GM12875 (cell line): ENCODE measurements around the gene IRGQ.
"Not testable (repeated sequence)": the region's sequence is repeated elsewhere in the genome, so short reads cannot be mapped to it uniquely, and the experiment has no call there.

ENCODE experiments used
- H3K4me3 ChIP-seq: one replicate; pipeline ENCODE4 v1.5.1; 2011; ENCODE audit warnings: low read depth, low read length, control low read depth
- CTCF ChIP-seq: IDR thresholded peaks from 2 replicates; pipeline ENCODE4 v1.5.1; 2011; ENCODE audit warnings: low read depth, mild to moderate bottlenecking, control low read depth, inconsistent platforms, low read length, moderate library complexity, borderline replicate concordance; ENCODE audit not compliant: insufficient read depth

Gene IRGQ

DNA sequence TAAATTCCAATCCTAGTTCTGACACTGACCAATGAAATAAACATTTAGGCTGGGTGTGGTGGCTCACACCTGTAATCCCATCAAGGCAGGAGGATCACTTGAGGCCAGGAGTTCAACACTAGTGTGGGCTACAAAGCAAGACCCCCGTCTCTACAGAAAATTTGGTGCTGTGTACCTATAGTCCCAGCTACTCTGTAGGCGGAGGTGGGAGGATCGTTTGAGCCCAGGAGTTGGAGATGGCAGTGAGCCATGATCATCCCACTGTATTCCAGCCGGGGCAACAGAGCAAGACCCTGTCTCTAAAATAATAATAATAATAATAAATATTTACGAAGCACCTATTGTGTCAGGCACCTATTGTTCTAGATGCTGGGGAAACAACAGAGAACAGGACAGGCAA lies 6.7 kb downstream of the IRGQ start:
- no peak overlapping the region for H3K4me3 ChIP-seq
- TF ChIP-seq CTCF: no peak

GRCh38 chr19:43587029-43587428 lies 8.9 kb downstream of the IRGQ start:
- H3K4me3 ChIP-seq: not testable (repeated sequence)

- TF ChIP-seq CTCF: no peak
- no peak overlapping the region for H3K4me3 ChIP-seq
These were observed 9.6 kb downstream of the IRGQ start for GRCh38 chr19:43586346-43586745.

DNA sequence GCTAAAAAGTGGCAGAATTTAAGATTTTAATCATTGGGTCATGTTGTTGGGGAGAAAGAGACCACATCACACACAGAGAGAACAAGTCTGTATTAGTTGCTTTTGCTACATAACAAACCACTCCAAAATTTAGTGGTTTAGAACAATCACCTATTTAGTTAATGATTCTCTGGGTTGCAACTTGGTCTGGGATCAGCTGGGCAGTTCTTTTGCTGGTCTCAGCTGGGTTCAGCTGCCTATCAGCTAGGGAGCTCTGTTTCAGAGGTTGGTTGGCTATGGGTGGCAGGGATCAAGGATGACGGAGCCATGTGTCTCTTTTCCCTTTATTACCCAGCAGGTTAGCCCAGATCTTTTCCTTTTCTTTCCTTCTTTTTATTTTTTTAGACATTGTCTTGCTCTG lies 11.4 kb downstream of the IRGQ start:
- no peak overlapping the region for H3K4me3 ChIP-seq
- no peak for TF ChIP-seq CTCF

GRCh38 chr19:43582495-43582894 lies 13.4 kb downstream of the IRGQ start:
- no peak for TF ChIP-seq CTCF
- H3K4me3 ChIP-seq: no peak overlapping the region

GRCh38 chr19:43581467-43581866 lies 14.5 kb downstream of the IRGQ start:
- TF ChIP-seq CTCF: no peak

GRCh38 chr19:43578787-43579186 lies 17.1 kb downstream of the IRGQ start:
- TF ChIP-seq CTCF: no peak
- no peak overlapping the region for H3K4me3 ChIP-seq

More at GRCh38 chr19:43581467-43581866, 14.5 kb downstream of the IRGQ start:
- H3K4me3 ChIP-seq: no peak overlapping the region
